Measurements from ENCODE around the gene SEZ6L. TPM values are rescaled to one million over a fixed set of nuclear protein-coding genes. Genes with fewer than 3 reads are reported as not detected.

Gene SEZ6L
- polyA plus RNA-seq, 2 donors, result 0.01 to 0.04 TPM

DNA sequence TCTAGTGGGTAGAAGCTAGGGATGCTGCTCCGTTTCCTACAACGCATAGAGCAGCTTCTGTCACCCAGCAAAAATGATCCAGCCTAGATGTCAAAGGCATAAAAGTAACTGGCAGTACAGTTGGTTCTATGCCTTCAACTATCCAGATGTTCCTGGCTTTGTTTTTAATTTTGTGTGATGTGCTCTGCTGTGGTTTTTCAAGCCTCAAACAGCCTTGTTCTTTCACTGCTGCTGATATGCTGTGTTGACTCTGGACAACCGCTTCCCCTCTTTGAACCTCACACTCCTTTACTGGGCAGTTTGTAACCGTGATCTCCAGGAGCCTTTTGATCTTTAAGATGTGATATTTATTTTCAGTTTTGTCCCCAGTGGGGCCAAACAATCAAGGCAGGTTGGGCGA is 116.4 kb downstream of the SEZ6L start:
- Histone ChIP-seq H3K36me3 (ENCODE audit: control insufficient read depth in 2 of 2, insufficient read depth in 2 of 2, low read length in 1 of 2) (no peaks in the 10 kb centered on the region), H3K9me3 (ENCODE audit: control insufficient read depth in 2 of 2, insufficient read depth in 1 of 2, low read depth in 1 of 2, low read length in 1 of 2) (no peaks in the 10 kb centered on the region), H3K27ac (ENCODE audit: low read depth in 2 of 2, low read length in 1 of 2) (no peak overlapping the region), H3K27me3 (ENCODE audit: control insufficient read depth in 1 of 2, insufficient read depth in 2 of 2, low read length in 2 of 2) (no peaks in the 10 kb centered on the region), H3K4me3 (ENCODE audit: low read depth in 1 of 2, low read length in 2 of 2) (no peak overlapping the region), H3K4me1 (ENCODE audit: control insufficient read depth in 2 of 2, insufficient read depth in 2 of 2, low read length in 1 of 2) (no peaks in the 10 kb centered on the region)
- WGBS, 2 donors, result 37 to 59% methylated on average over 5 of the region's 5 CpGs

GRCh38 chr22:26286091-26286820 is 117.0 kb downstream of the SEZ6L start:
- Histone ChIP-seq H3K9me3 (ENCODE audit: control insufficient read depth in 2 of 2, insufficient read depth in 1 of 2, low read depth in 1 of 2, low read length in 1 of 2) (no peaks in the 10 kb centered on the region), H3K4me1 (ENCODE audit: control insufficient read depth in 2 of 2, insufficient read depth in 2 of 2, low read length in 1 of 2) (no peaks in the 10 kb centered on the region), H3K27ac (ENCODE audit: low read depth in 2 of 2, low read length in 1 of 2) (no peak overlapping the region), H3K36me3 (ENCODE audit: control insufficient read depth in 2 of 2, insufficient read depth in 2 of 2, low read length in 1 of 2) (no peaks in the 10 kb centered on the region), H3K27me3 (ENCODE audit: control insufficient read depth in 1 of 2, insufficient read depth in 2 of 2, low read length in 2 of 2) (no peaks in the 10 kb centered on the region), H3K4me3 (ENCODE audit: low read depth in 1 of 2, low read length in 2 of 2) (no peak overlapping the region)
- 62 to 69% methylated on average over 10 of the region's 10 CpGs for WGBS, 2 donors

DNA sequence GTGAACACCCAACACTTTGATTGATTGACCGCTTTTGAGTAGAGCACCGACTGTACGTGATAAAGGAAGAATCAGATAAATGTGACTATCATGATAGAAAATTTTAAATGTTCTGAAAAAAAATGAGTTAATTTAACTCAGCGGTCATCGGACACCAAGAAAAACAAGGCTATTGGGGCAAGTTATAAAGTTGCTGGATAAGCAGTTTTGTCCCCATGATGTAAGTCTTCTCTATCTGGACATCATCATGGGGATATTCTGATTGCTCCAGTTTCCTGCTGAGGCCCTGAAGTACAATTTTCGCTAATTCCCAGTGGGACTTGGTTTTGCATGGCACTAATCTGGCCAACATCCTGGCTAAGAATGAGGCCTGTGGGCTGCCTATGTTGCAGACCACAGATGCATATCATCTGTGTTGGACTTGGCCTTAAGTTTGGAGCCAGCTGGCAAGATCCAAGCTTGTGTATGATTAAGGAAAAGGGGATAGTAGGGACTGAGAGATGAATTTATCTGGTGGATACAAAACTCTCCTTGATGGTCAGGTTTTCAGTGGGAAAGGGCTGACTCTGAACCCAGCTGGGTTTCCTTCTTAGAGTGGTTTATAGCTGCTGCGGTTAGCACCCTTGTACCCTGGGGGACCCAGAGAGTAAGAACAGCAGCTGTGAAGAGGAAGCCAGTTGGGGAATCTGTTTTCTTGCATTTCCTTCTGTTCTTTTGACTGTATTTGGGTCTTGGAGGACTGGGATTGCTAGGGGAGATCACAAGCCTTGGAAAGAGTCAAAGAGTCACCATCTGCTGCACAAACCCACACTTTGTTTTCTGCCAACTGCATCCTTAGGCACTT is 118.3 kb downstream of the SEZ6L start:
- Histone ChIP-seq H3K27me3 (ENCODE audit: control insufficient read depth in 1 of 2, insufficient read depth in 2 of 2, low read length in 2 of 2) (no peaks in the 10 kb centered on the region), H3K36me3 (ENCODE audit: control insufficient read depth in 2 of 2, insufficient read depth in 2 of 2, low read length in 1 of 2) (no peaks in the 10 kb centered on the region), H3K9me3 (ENCODE audit: control insufficient read depth in 2 of 2, insufficient read depth in 1 of 2, low read depth in 1 of 2, low read length in 1 of 2) (no peaks in the 10 kb centered on the region), H3K4me3 (ENCODE audit: low read depth in 1 of 2, low read length in 2 of 2) (no peak overlapping the region), H3K4me1 (ENCODE audit: control insufficient read depth in 2 of 2, insufficient read depth in 2 of 2, low read length in 1 of 2) (no peaks in the 10 kb centered on the region), H3K27ac (ENCODE audit: low read depth in 2 of 2, low read length in 1 of 2) (no peak overlapping the region)
- WGBS, 2 donors, result 81% methylated on average over 7 of the region's 7 CpGs

- Histone ChIP-seq H3K27me3 (ENCODE audit: control insufficient read depth in 1 of 2, insufficient read depth in 2 of 2, low read length in 2 of 2) (no peaks in the 10 kb centered on the region), H3K4me1 (ENCODE audit: control insufficient read depth in 2 of 2, insufficient read depth in 2 of 2, low read length in 1 of 2) (no peaks in the 10 kb centered on the region), H3K36me3 (ENCODE audit: control insufficient read depth in 2 of 2, insufficient read depth in 2 of 2, low read length in 1 of 2) (no peaks in the 10 kb centered on the region), H3K4me3 (ENCODE audit: low read depth in 1 of 2, low read length in 2 of 2) (no peak overlapping the region), H3K27ac (ENCODE audit: low read depth in 2 of 2, low read length in 1 of 2) (no peak overlapping the region), H3K9me3 (ENCODE audit: control insufficient read depth in 2 of 2, insufficient read depth in 1 of 2, low read depth in 1 of 2, low read length in 1 of 2) (no peaks in the 10 kb centered on the region)
- WGBS, 2 donors, result 80 to 83% methylated on average over 13 of the region's 13 CpGs
Measured at GRCh38 chr22:26289611-26290101, 120.4 kb downstream of the SEZ6L start.

GRCh38 chr22:26291940-26292666 is 122.8 kb downstream of the SEZ6L start:
- no peak overlapping the region for H3K27ac ChIP-seq (ENCODE audit: low read depth in 2 of 2, low read length in 1 of 2)
- no peaks in the 10 kb centered on the region for H3K4me1 ChIP-seq (ENCODE audit: control insufficient read depth in 2 of 2, insufficient read depth in 2 of 2, low read length in 1 of 2)
- H3K36me3 ChIP-seq (ENCODE audit: control insufficient read depth in 2 of 2, insufficient read depth in 2 of 2, low read length in 1 of 2), result no peaks in the 10 kb centered on the region
- H3K27me3 ChIP-seq (ENCODE audit: control insufficient read depth in 1 of 2, insufficient read depth in 2 of 2, low read length in 2 of 2), result no peaks in the 10 kb centered on the region
- WGBS, 2 donors, result 74 to 81% methylated on average over 14 of the region's 14 CpGs
- H3K4me3 ChIP-seq (ENCODE audit: low read depth in 1 of 2, low read length in 2 of 2), result no peak overlapping the region
- no peaks in the 10 kb centered on the region for H3K9me3 ChIP-seq (ENCODE audit: control insufficient read depth in 2 of 2, insufficient read depth in 1 of 2, low read depth in 1 of 2, low read length in 1 of 2)

DNA sequence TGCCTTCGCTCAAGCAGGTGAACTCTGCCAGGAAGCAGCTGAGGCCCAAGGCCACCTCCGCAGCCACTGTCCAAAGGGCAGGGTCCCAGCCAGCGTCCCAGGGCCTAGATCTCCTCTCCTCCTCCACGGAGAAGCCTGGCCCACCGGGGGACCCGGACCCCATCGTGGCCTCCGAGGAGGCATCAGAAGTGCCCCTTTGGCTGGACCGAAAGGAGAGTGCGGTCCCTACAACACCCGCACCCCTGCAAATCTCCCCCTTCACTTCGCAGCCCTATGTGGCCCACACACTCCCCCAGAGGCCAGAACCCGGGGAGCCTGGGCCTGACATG is 123.4 kb downstream of the SEZ6L start:
- H3K9me3 ChIP-seq (ENCODE audit: control insufficient read depth in 2 of 2, insufficient read depth in 1 of 2, low read depth in 1 of 2, low read length in 1 of 2), result no peaks in the 10 kb centered on the region
- H3K4me3 ChIP-seq (ENCODE audit: low read depth in 1 of 2, low read length in 2 of 2), result no peak overlapping the region
- H3K4me1 ChIP-seq (ENCODE audit: control insufficient read depth in 2 of 2, insufficient read depth in 2 of 2, low read length in 1 of 2), result no peaks in the 10 kb centered on the region
- no peaks in the 10 kb centered on the region for H3K36me3 ChIP-seq (ENCODE audit: control insufficient read depth in 2 of 2, insufficient read depth in 2 of 2, low read length in 1 of 2)
- no peaks in the 10 kb centered on the region for H3K27me3 ChIP-seq (ENCODE audit: control insufficient read depth in 1 of 2, insufficient read depth in 2 of 2, low read length in 2 of 2)
- WGBS, 2 donors, result 90 to 91% methylated on average over 13 of the region's 13 CpGs
- no peak overlapping the region for H3K27ac ChIP-seq (ENCODE audit: low read depth in 2 of 2, low read length in 1 of 2)

DNA sequence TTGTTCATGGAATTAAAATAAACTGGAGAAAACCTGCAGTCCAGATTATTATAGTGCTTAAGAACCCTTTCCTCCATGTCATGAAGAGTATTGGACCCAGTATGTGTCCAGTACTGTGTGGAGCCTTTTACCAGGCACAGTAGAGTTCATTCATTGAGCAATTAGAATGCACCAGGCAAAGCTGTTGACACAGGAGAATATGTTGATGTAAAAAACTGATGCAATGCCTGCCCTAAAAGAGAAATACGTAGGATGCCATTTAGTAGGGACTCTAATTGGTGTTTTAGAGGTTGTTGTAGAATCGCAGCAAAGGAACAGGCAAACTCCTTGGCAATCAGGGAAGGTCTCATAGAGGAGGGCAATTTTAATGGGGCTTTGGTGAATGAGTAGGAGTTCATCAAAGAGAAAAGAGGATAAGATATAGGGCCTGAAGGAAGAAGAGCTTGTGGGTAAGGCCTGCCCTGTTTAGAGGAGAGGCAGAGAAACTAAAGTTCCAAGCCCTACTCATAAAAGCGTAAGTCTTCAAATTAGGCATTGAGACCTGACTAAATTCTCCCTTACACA is 126.4 kb downstream of the SEZ6L start:
- H3K4me3 ChIP-seq (ENCODE audit: low read depth in 1 of 2, low read length in 2 of 2), result no peak overlapping the region
- H3K36me3 ChIP-seq (ENCODE audit: control insufficient read depth in 2 of 2, insufficient read depth in 2 of 2, low read length in 1 of 2), result no peaks in the 10 kb centered on the region
- 93% methylated on average over 3 of the region's 3 CpGs for WGBS, 2 donors
- no peaks in the 10 kb centered on the region for H3K4me1 ChIP-seq (ENCODE audit: control insufficient read depth in 2 of 2, insufficient read depth in 2 of 2, low read length in 1 of 2)
- H3K27me3 ChIP-seq (ENCODE audit: control insufficient read depth in 1 of 2, insufficient read depth in 2 of 2, low read length in 2 of 2), result no peaks in the 10 kb centered on the region
- no peak overlapping the region for H3K27ac ChIP-seq (ENCODE audit: low read depth in 2 of 2, low read length in 1 of 2)
- H3K9me3 ChIP-seq (ENCODE audit: control insufficient read depth in 2 of 2, insufficient read depth in 1 of 2, low read depth in 1 of 2, low read length in 1 of 2), result no peaks in the 10 kb centered on the region

DNA sequence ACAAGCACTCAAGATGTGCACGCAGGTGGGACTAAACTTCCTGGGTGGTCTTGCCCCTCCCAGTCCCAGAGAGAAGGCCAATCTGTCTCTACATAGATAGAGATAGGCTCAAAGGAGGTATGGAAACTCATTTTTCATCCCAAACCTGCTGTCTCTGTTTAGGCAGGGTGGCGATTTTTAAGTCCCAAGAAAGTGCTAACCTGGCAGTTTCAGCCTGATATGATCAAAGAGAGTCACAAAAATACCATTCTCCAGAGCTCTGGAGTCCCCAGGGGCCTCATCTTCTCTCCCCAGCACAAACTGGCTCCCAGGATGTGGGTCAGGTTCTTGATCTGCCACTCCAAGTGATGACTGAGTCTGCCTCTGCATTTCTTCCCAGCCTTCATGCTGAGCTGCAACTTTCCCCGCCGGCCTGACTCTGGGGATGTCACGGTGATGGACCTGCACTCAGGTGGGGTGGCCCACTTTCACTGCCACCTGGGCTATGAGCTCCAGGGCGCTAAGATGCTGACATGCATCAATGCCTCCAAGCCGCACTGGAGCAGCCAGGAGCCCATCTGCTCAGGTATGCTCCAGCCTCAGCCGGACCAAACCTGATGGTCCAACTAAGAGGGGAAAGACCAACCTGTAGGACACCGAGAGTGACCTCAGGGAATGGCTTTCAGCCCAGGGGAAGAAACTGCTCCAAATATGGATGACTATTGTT is 129.5 kb downstream of the SEZ6L start:
- H3K36me3 ChIP-seq (ENCODE audit: control insufficient read depth in 2 of 2, insufficient read depth in 2 of 2, low read length in 1 of 2), result no peaks in the 10 kb centered on the region
- H3K4me3 ChIP-seq (ENCODE audit: low read depth in 1 of 2, low read length in 2 of 2), result no peak overlapping the region
- no peaks in the 10 kb centered on the region for H3K27me3 ChIP-seq (ENCODE audit: control insufficient read depth in 1 of 2, insufficient read depth in 2 of 2, low read length in 2 of 2)
- 80 to 84% methylated on average over 9 of the region's 9 CpGs for WGBS, 2 donors
- no peaks in the 10 kb centered on the region for H3K4me1 ChIP-seq (ENCODE audit: control insufficient read depth in 2 of 2, insufficient read depth in 2 of 2, low read length in 1 of 2)
- no peak overlapping the region for H3K27ac ChIP-seq (ENCODE audit: low read depth in 2 of 2, low read length in 1 of 2)
- H3K9me3 ChIP-seq (ENCODE audit: control insufficient read depth in 2 of 2, insufficient read depth in 1 of 2, low read depth in 1 of 2, low read length in 1 of 2), result no peaks in the 10 kb centered on the region

- Histone ChIP-seq H3K27ac (ENCODE audit: low read depth in 2 of 2, low read length in 1 of 2) (no peak overlapping the region), H3K4me1 (ENCODE audit: control insufficient read depth in 2 of 2, insufficient read depth in 2 of 2, low read length in 1 of 2) (no peaks in the 10 kb centered on the region), H3K27me3 (ENCODE audit: control insufficient read depth in 1 of 2, insufficient read depth in 2 of 2, low read length in 2 of 2) (no peaks in the 10 kb centered on the region), H3K36me3 (ENCODE audit: control insufficient read depth in 2 of 2, insufficient read depth in 2 of 2, low read length in 1 of 2) (no peaks in the 10 kb centered on the region), H3K4me3 (ENCODE audit: low read depth in 1 of 2, low read length in 2 of 2) (no peak overlapping the region), H3K9me3 (ENCODE audit: control insufficient read depth in 2 of 2, insufficient read depth in 1 of 2, low read depth in 1 of 2, low read length in 1 of 2) (no peaks in the 10 kb centered on the region)
- WGBS, 2 donors, result 43 to 46% methylated on average over 4 of the region's 4 CpGs
Measured at GRCh38 chr22:26302726-26303125, 133.5 kb downstream of the SEZ6L start.

Data from esophagus (tissue), 2 donors.